GM12878 (cell line): ENCODE results near the gene ADAMTS17. TPM values are rescaled to one million over a fixed set of nuclear protein-coding genes. Genes with fewer than 3 reads are reported as not detected.

ENCODE experiments used
- ATAC-seq: fragments of 200-7000 bp; cut with Tn5 transposase; 3 replicates; pipeline ENCODE4 v1.9.1; 2020; ENCODE audit warnings: mild to moderate bottlenecking, moderate library complexity
- BruUV-seq: library from RNA; stranded (reverse); fragments of 400-500 nt; replicated peaks from 2 replicates; lab custom pipeline; 2021; lab: Mats Ljungman, UMichigan
- CTCF ChIA-PET: fragments of 300-600 bp; sonication (Branson Sonifier 250); formaldehyde crosslinking; extraction: SDS; loops from one replicate; lab custom pipeline; 2021; ENCODE audit warnings: inconsistent platforms; lab: Yijun Ruan, JAX
- POLR2A ChIA-PET: fragments of 350-600 bp; formaldehyde crosslinking; extraction: SDS; loops from one replicate; lab custom pipeline; 2021; ENCODE audit warnings: inconsistent platforms; lab: Charles Lee
- RAD21 ChIA-PET: fragments of 300-600 bp; sonication (Branson Sonifier 250); formaldehyde crosslinking; loops from one replicate; lab custom pipeline; 2023; ENCODE audit warnings: antibody characterized with exemption; ENCODE audit not compliant: unreplicated experiment; lab: Charles Lee
- SMC1A ChIA-PET: fragments of 300-600 bp; sonication (Branson Sonifier 250); formaldehyde crosslinking; loops from one replicate; lab custom pipeline; 2023; ENCODE audit not compliant: unreplicated experiment, uncharacterized antibody; lab: Charles Lee
- DNase-seq: peaks from one replicate; pipeline ENCODE4 v3.0.0-alpha.2; 2011; ENCODE audit warnings: low read depth, low spot score
- FAIRE-seq: peaks from 3 replicates; lab custom pipeline; 2011; peaks lifted over from hg19 to GRCh38; lab: Jason Lieb, UNC
- H2AFZ ChIP-seq: 2 replicates; pipeline ENCODE4 v1.6.0; 2011; ENCODE audit warnings: low read depth, low read length, control low read depth; ENCODE audit not compliant: control insufficient read depth
- H3K27ac ChIP-seq: 2 replicates; pipeline ENCODE4 v1.5.1; 2011; ENCODE audit warnings: control low read depth; ENCODE audit not compliant: control insufficient read depth, insufficient read depth
- H3K27me3 ChIP-seq, 2 experiments: replicated peaks in 1 of 2; 2 replicates each; pipeline versions ENCODE4 v1.6.0 to v1.6.1; 2011; ENCODE audit warnings: low read length in 1 of 2; ENCODE audit not compliant: control insufficient read depth in 2 of 2, insufficient read depth in 2 of 2
- H3K36me3 ChIP-seq, 2 experiments: 2 replicates each; pipeline ENCODE4 v1.5.1; 2011; ENCODE audit warnings: low read length in 1 of 2; ENCODE audit not compliant: control insufficient read depth in 2 of 2, insufficient read depth in 2 of 2
- H3K4me1 ChIP-seq: 2 replicates; pipeline ENCODE4 v1.6.1; 2011; ENCODE audit warnings: mild to moderate bottlenecking, low read length, moderate library complexity, mixed read lengths; ENCODE audit not compliant: control insufficient read depth, insufficient read depth
- H3K4me2 ChIP-seq: 2 replicates; pipeline ENCODE4 v1.6.0; 2011; ENCODE audit warnings: control low read depth; ENCODE audit not compliant: control insufficient read depth, insufficient read depth
- H3K4me3 ChIP-seq: fragments of 200-600 bp; sonication (generic); 2 replicates; pipeline ENCODE4 v1.5.1; 2016
- H3K79me2 ChIP-seq: 2 replicates; pipeline ENCODE4 v1.6.0; 2011; ENCODE audit warnings: low read length; ENCODE audit not compliant: control insufficient read depth, insufficient read depth
- H3K9ac ChIP-seq: 2 replicates; pipeline ENCODE4 v1.8.0; 2011; ENCODE audit warnings: low read length, control low read depth, mixed read lengths; ENCODE audit not compliant: control insufficient read depth, insufficient read depth
- H3K9me3 ChIP-seq: replicated peaks from 3 replicates; pipeline ENCODE4 v1.5.1; 2011; ENCODE audit warnings: mild to moderate bottlenecking, low read length; ENCODE audit not compliant: control insufficient read depth, insufficient read depth
- H4K20me1 ChIP-seq: 2 replicates; pipeline ENCODE4 v1.6.0; 2011; ENCODE audit not compliant: control insufficient read depth, insufficient read depth
- CEBPB ChIP-seq, 2 experiments: fragments of 150-350 bp in 1 of 2; IDR thresholded peaks; 2 replicates each; pipeline ENCODE4 v1.6.1; 2012 to 2014; ENCODE audit warnings: low read depth in 2 of 2, low read length in 2 of 2, borderline replicate concordance in 1 of 2, inconsistent platforms in 1 of 2
- CUX1 ChIP-seq: IDR thresholded peaks from 2 replicates; pipeline ENCODE4 v1.6.1; 2012; ENCODE audit warnings: improper control_type of control experiment, low read depth, low read length; ENCODE audit not compliant: insufficient replicate concordance
- IKZF2 ChIP-seq, 2 experiments: fragments of 450-650 bp; IDR thresholded peaks; 2 replicates each; pipeline ENCODE4 v1.6.1; 2017; ENCODE audit warnings: mild to moderate bottlenecking in 2 of 2, moderate library complexity in 2 of 2
- MTA2 ChIP-seq: fragments of 450-650 bp; IDR thresholded peaks from 2 replicates; pipeline ENCODE4 v1.6.1; 2016; ENCODE audit warnings: low read depth, mild to moderate bottlenecking, moderate library complexity
- PKNOX1 ChIP-seq: fragments of 450-650 bp; IDR thresholded peaks from 2 replicates; pipeline ENCODE4 v1.6.1; 2016; ENCODE audit warnings: mild to moderate bottlenecking
- SREBF1 ChIP-seq: IDR thresholded peaks from 2 replicates; pipeline ENCODE4 v1.6.1; 2012; ENCODE audit warnings: mild to moderate bottlenecking, low read length
- STAT1 ChIP-seq: fragments of 450-650 bp; conservative IDR thresholded peaks from 2 replicates; pipeline ENCODE4 v1.6.1; 2014; ENCODE audit warnings: antibody characterized with exemption, mild to moderate bottlenecking
- USF1 ChIP-seq: IDR thresholded peaks from 2 replicates; pipeline ENCODE4 v1.6.1; 2011; ENCODE audit warnings: borderline replicate concordance, low read depth, mild to moderate bottlenecking, moderate library complexity, mixed read lengths, low read length; ENCODE audit not compliant: insufficient read depth; ENCODE audit errors: extremely low read length
- ZBTB4 ChIP-seq: fragments of 450-650 bp; formaldehyde crosslinking; IDR thresholded peaks from 2 replicates; pipeline ENCODE4 v1.4.0; 2022; ENCODE audit warnings: mild to moderate bottlenecking, moderate library complexity
- ZNF24 ChIP-seq: fragments of 450-650 bp; IDR thresholded peaks from 2 replicates; pipeline ENCODE4 v1.6.1; 2017; ENCODE audit warnings: antibody characterized with exemption, mild to moderate bottlenecking
- WGBS: methylation state at CpG from one replicate; pipeline ENCODE4 v1.1.6; 2016; ENCODE audit warnings: low lambda C conversion rate; ENCODE audit not compliant: insufficient replicate concordance, insufficient coverage; ENCODE audit errors: missing lambda C conversion rate; 5-methylcytosine and 5-hydroxymethylcytosine counted together
- in situ Hi-C: fragments of 300-500 bp; cut with MboI; formaldehyde crosslinking; loops from 9 replicates; pipeline ENCODE4 v1.14.3; 2018; ENCODE audit warnings: mixed read lengths
- intact Hi-C: fragments of 100-400 bp; cut with micrococcal nuclease; formaldehyde crosslinking; loops from one replicate; pipeline ENCODE4 v1.14.2; 2022; ENCODE audit not compliant: unreplicated experiment
- polyA plus RNA-seq, 11 experiments: library from polyadenylated mRNA; depleted of rRNA in 4 of 11; unstranded in 6 of 11; stranded (reverse) in 5 of 11; fragments of >200 nt; fragmentation: Nextera tagmentation in 4 of 11; fragmentation: Illumina TruSeq in 1 of 11; extraction: Ambion mirVana in 4 of 11; extraction: Trizol in 1 of 11; gene quantifications; 1 replicate in 1 of 11; 2 replicates in 10 of 11; pipeline versions ENCODE4 v1.2.1 to v1.2.3, GENCODE V29; 2011 to 2016; ENCODE audit warnings: inconsistent platforms in 2 of 11, missing spikeins in 2 of 11, low read depth in 1 of 11
- total RNA-seq, 4 experiments: library from RNA; depleted of rRNA in 3 of 4; stranded (reverse); fragments of >200 nt in 3 of 4; fragmentation: Illumina TruSeq in 1 of 4; extraction: Trizol in 1 of 4; gene quantifications; 2 replicates each; pipeline versions ENCODE4 v1.2.1 to v1.2.3, GENCODE V29; 2013 to 2021

The ADAMTS17 gene
- total and polyA plus RNA-seq, 10 of the 15 experiments (the other 5 are each of a cell fraction or from before 2014, with no cell fraction given) = 0.04 to 0.50 (median 0.10) TPM; not detected in 4

GRCh38 chr15:100141311-100142001, 200.3 kb downstream of the ADAMTS17 start:
- Histone ChIP-seq H3K4me1 (no peaks in the 10 kb centered on the region), H3K27ac (no peak overlapping the region), H4K20me1 (no peaks in the 10 kb centered on the region), H3K27me3 (no peaks in the 10 kb centered on the region), H3K4me3 (no peak overlapping the region), H3K4me2 (no peak overlapping the region), H3K9me3 (no peaks in the 10 kb centered on the region; the same call in 2 of the 3 replicates), H3K79me2 (no peaks in the 10 kb centered on the region), H2AFZ (no peak overlapping the region), H3K36me3 (no peaks in the 10 kb centered on the region), H3K9ac (no peak overlapping the region)
- intact Hi-C loops = no loop called here
- DNase-seq (no peak), FAIRE-seq (no peak), ATAC-seq (no peak)
- RAD21 ChIA-PET = no interaction called here
- in situ Hi-C loops = no loop called here
- POLR2A ChIA-PET = no interaction called here
- no TSS peak for BruUV-seq
- SMC1A ChIA-PET = no interaction called here
- CTCF ChIA-PET = no interaction called here
- 27% methylated on average over 11 of the region's 11 CpGs for whole genome bisulfite sequencing
- TF ChIP-seq MTA2 = no peak
- TF ChIP-seq USF1 = no peak
- TF ChIP-seq SREBF1 = no peak
- no peak for TF ChIP-seq IKZF2 (IDR thresholded peaks at IDR 0.05)
- TF ChIP-seq ZBTB4 (CRISPR knock-in tag) = no peak
- TF ChIP-seq CEBPB (IDR thresholded peaks at IDR 0.05; ENCODE audit: borderline replicate concordance in 1 of 2, low read depth in 2 of 2, low read length in 2 of 2) = no peak
- TF ChIP-seq CUX1 = no peak
- no peak for TF ChIP-seq STAT1
- no peak for TF ChIP-seq PKNOX1
- no peak for TF ChIP-seq ZNF24
